SK-N-SH treated with all-trans-retinoic acid at 6 μM for 48 hours (cell line): ENCODE measurements around the gene GRIN2D.
A peak's percentile ranks its signal among the peaks of the same experiment; 100 is the strongest.

Experiments used
- ATAC-seq: fragments of 200-7000 bp; cut with Tn5 transposase; 3 replicates; pipeline ENCODE4 v1.9.1; 2020; ENCODE audit warnings: mild to moderate bottlenecking, moderate library complexity
- ARNTL ChIP-seq: fragments of 450-650 bp; formaldehyde crosslinking; IDR thresholded peaks from 2 replicates; pipeline ENCODE4 v1.5.0; 2020; ENCODE audit warnings: low read depth, mild to moderate bottlenecking, moderate library complexity, borderline replicate concordance
- BACH2 ChIP-seq: fragments of 250-450 bp; sonication (Bioruptor Pico); IDR thresholded peaks from 2 replicates; pipeline ENCODE4 v1.9.0; 2021; ENCODE audit warnings: mild to moderate bottlenecking, borderline replicate concordance
- CREB5 ChIP-seq: fragments of 250-450 bp; sonication (Bioruptor Pico); IDR thresholded peaks from 2 replicates; pipeline ENCODE4 v1.5.1; 2020; ENCODE audit warnings: low read depth, mild to moderate bottlenecking, moderate library complexity
- CSDC2 ChIP-seq: fragments of 250-450 bp; sonication (Bioruptor Pico); IDR thresholded peaks from 2 replicates; pipeline ENCODE4 v1.5.0; 2020; ENCODE audit warnings: mild to moderate bottlenecking, moderate library complexity
- ESRRG ChIP-seq: fragments of 250-450 bp; sonication (Bioruptor Pico); IDR thresholded peaks from 2 replicates; pipeline ENCODE4 v1.6.1; 2021; ENCODE audit warnings: mild to moderate bottlenecking
- GLIS3 ChIP-seq: fragments of 250-450 bp; sonication (Bioruptor Pico); IDR thresholded peaks from 2 replicates; pipeline ENCODE4 v1.5.0; 2020; ENCODE audit warnings: mild to moderate bottlenecking, moderate library complexity
- ISL1 ChIP-seq: fragments of 250-450 bp; sonication (Bioruptor Pico); IDR thresholded peaks from 2 replicates; pipeline ENCODE4 v2.1.2; 2022; ENCODE audit warnings: mild to moderate bottlenecking, moderate library complexity
- PPARA ChIP-seq: fragments of 250-450 bp; sonication (Bioruptor Pico); IDR thresholded peaks from 2 replicates; pipeline ENCODE4 v1.5.0; 2020; ENCODE audit warnings: mild to moderate bottlenecking, borderline replicate concordance
- RARB ChIP-seq: fragments of 250-450 bp; sonication (Bioruptor Pico); IDR thresholded peaks from 2 replicates; pipeline ENCODE4 v1.8.0; 2021; ENCODE audit warnings: mild to moderate bottlenecking, moderate library complexity
- SNAI2 ChIP-seq: fragments of 250-450 bp; sonication (Bioruptor Pico); IDR thresholded peaks from 2 replicates; pipeline ENCODE4 v1.5.0; 2020; ENCODE audit warnings: mild to moderate bottlenecking, moderate library complexity
- TCF4 ChIP-seq: fragments of 250-450 bp; sonication (Bioruptor Pico); IDR thresholded peaks from 2 replicates; pipeline ENCODE4 v1.8.0; 2021; ENCODE audit warnings: mild to moderate bottlenecking, moderate library complexity, borderline replicate concordance
- TSHZ2 ChIP-seq: fragments of 250-450 bp; sonication (Bioruptor Pico); IDR thresholded peaks from 2 replicates; pipeline ENCODE4 v1.5.0; 2020; ENCODE audit warnings: mild to moderate bottlenecking, moderate library complexity
- ZC3H10 ChIP-seq: fragments of 250-450 bp; sonication (Bioruptor Pico); IDR thresholded peaks from 2 replicates; pipeline ENCODE4 v1.5.1; 2021; ENCODE audit warnings: mild to moderate bottlenecking, moderate library complexity
- ZFP3 ChIP-seq: fragments of 250-450 bp; sonication (Bioruptor Pico); IDR thresholded peaks from 2 replicates; pipeline ENCODE4 v1.5.0; 2020; ENCODE audit warnings: mild to moderate bottlenecking, moderate library complexity
- ZFP30 ChIP-seq: fragments of 450-650 bp; formaldehyde crosslinking; IDR thresholded peaks from 2 replicates; pipeline ENCODE4 v1.5.0; 2022; ENCODE audit warnings: mild to moderate bottlenecking, moderate library complexity
- ZNF70 ChIP-seq: fragments of 450-650 bp; formaldehyde crosslinking; IDR thresholded peaks from 2 replicates; pipeline ENCODE4 v1.5.0; 2020; ENCODE audit warnings: mild to moderate bottlenecking, moderate library complexity
- ZNF8 ChIP-seq: fragments of 450-650 bp; formaldehyde crosslinking; IDR thresholded peaks from 2 replicates; pipeline ENCODE4 v1.5.0; 2020; ENCODE audit warnings: mild to moderate bottlenecking, moderate library complexity
- TF ChIP-seq, protein P1 (sequence below): fragments of 250-450 bp; sonication (Bioruptor Pico); IDR thresholded peaks from 2 replicates; pipeline ENCODE4 v1.8.0; 2020; ENCODE audit warnings: mild to moderate bottlenecking, moderate library complexity, borderline replicate concordance
- TF ChIP-seq, protein P2 (sequence below): fragments of 250-450 bp; sonication (Bioruptor Pico); IDR thresholded peaks from 2 replicates; pipeline ENCODE4 v1.5.1; 2021; ENCODE audit warnings: mild to moderate bottlenecking, moderate library complexity
- TF ChIP-seq, protein P3 (sequence below): fragments of 250-450 bp; sonication (Bioruptor Pico); IDR thresholded peaks from 2 replicates; pipeline ENCODE4 v1.8.0; 2021; ENCODE audit warnings: low read depth, mild to moderate bottlenecking, moderate library complexity, borderline replicate concordance

GRIN2D gene

GRCh38 chr19:48415395-48415794 is 21.9 kb downstream of the GRIN2D start:
- peak; percentile 68 for ATAC-seq
- TF ChIP-seq, protein P1, sequence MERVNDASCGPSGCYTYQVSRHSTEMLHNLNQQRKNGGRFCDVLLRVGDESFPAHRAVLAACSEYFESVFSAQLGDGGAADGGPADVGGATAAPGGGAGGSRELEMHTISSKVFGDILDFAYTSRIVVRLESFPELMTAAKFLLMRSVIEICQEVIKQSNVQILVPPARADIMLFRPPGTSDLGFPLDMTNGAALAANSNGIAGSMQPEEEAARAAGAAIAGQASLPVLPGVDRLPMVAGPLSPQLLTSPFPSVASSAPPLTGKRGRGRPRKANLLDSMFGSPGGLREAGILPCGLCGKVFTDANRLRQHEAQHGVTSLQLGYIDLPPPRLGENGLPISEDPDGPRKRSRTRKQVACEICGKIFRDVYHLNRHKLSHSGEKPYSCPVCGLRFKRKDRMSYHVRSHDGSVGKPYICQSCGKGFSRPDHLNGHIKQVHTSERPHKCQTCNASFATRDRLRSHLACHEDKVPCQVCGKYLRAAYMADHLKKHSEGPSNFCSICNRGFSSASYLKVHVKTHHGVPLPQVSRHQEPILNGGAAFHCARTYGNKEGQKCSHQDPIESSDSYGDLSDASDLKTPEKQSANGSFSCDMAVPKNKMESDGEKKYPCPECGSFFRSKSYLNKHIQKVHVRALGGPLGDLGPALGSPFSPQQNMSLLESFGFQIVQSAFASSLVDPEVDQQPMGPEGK (CRISPR knock-in tag), result no peak
- TF ChIP-seq SNAI2 (CRISPR knock-in tag), result no peak
- no peak for TF ChIP-seq BACH2 (CRISPR knock-in tag)
- TF ChIP-seq ZNF8 (CRISPR knock-in tag), result no peak
- TF ChIP-seq ISL1 (CRISPR knock-in tag), result no peak
- TF ChIP-seq GLIS3, result no peak
- no peak for TF ChIP-seq ESRRG
- TF ChIP-seq ZC3H10 (CRISPR knock-in tag), result no peak
- TF ChIP-seq, protein P2, sequence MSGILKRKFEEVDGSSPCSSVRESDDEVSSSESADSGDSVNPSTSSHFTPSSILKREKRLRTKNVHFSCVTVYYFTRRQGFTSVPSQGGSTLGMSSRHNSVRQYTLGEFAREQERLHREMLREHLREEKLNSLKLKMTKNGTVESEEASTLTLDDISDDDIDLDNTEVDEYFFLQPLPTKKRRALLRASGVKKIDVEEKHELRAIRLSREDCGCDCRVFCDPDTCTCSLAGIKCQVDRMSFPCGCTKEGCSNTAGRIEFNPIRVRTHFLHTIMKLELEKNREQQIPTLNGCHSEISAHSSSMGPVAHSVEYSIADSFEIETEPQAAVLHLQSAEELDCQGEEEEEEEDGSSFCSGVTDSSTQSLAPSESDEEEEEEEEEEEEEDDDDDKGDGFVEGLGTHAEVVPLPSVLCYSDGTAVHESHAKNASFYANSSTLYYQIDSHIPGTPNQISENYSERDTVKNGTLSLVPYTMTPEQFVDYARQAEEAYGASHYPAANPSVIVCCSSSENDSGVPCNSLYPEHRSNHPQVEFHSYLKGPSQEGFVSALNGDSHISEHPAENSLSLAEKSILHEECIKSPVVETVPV (CRISPR knock-in tag), result no peak
- no peak for TF ChIP-seq ZFP3 (CRISPR knock-in tag)
- TF ChIP-seq CREB5 (CRISPR knock-in tag), result no peak
- TF ChIP-seq, protein P3, sequence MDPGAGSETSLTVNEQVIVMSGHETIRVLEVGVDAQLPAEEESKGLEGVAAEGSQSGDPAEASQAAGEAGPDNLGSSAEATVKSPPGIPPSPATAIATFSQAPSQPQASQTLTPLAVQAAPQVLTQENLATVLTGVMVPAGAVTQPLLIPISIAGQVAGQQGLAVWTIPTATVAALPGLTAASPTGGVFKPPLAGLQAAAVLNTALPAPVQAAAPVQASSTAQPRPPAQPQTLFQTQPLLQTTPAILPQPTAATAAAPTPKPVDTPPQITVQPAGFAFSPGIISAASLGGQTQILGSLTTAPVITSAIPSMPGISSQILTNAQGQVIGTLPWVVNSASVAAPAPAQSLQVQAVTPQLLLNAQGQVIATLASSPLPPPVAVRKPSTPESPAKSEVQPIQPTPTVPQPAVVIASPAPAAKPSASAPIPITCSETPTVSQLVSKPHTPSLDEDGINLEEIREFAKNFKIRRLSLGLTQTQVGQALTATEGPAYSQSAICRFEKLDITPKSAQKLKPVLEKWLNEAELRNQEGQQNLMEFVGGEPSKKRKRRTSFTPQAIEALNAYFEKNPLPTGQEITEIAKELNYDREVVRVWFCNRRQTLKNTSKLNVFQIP, result no peak
- no peak for TF ChIP-seq RARB (CRISPR knock-in tag)
- TF ChIP-seq TSHZ2 (CRISPR knock-in tag), result no peak
- TF ChIP-seq ZNF70 (CRISPR knock-in tag), result no peak
- no peak for TF ChIP-seq TCF4 (CRISPR knock-in tag)

- no peak for ATAC-seq
- no peak for TF ChIP-seq ISL1 (CRISPR knock-in tag)
- TF ChIP-seq GLIS3, result no peak
- TF ChIP-seq ZFP30 (CRISPR knock-in tag), result no peak
- TF ChIP-seq RARB (CRISPR knock-in tag), result no peak
- TF ChIP-seq ARNTL (CRISPR knock-in tag), result no peak
- TF ChIP-seq, protein P3, result no peak
- TF ChIP-seq ZC3H10 (CRISPR knock-in tag), result no peak
- TF ChIP-seq, protein P2 (CRISPR knock-in tag), result no peak
- TF ChIP-seq, protein P1 (CRISPR knock-in tag), result no peak
- TF ChIP-seq PPARA (CRISPR knock-in tag), result no peak
- no peak for TF ChIP-seq SNAI2 (CRISPR knock-in tag)
- no peak for TF ChIP-seq ZFP3 (CRISPR knock-in tag)
- no peak for TF ChIP-seq CSDC2
- TF ChIP-seq ESRRG, result no peak
- TF ChIP-seq, all 23 proteins: peak for 0
Measured at GRCh38 chr19:48415806-48416221, 22.3 kb downstream of the GRIN2D start.
